Measurements from ENCODE around the gene COL17A1. TPM values are rescaled to one million over a fixed set of nuclear protein-coding genes. Genes with fewer than 3 reads are reported as not detected.

Gene COL17A1
- total and polyA plus RNA-seq, 8 donors, result 0.45 to 53.3 (median 4.5) TPM

DNA sequence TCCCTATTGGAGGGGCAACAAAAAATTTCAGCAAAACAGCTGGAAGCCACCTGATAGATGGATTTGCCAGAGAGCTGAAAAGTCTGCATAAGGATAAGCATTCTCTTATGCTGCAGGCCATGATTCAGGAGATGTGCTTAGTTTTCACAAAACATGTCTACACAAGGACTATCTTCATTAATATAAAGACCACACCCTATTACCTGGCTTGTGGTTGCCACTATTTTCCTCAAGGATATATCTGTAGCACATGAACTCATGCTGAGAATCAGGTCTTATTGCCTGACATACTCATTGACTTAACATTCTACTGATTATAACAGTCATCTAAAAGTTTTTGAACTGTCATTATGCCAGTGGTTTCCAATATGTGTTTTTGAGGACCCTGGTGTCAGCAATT is 7.1 kb upstream of the COL17A1 start:
- intact Hi-C loops (cut with DNase I; ENCODE audit: low total_unique reads), result no loop called here
- H3K4me3 ChIP-seq, result no peak overlapping the region
- H3K36me3 ChIP-seq, result no peaks in the 10 kb centered on the region
- no peak for DNase-seq
- TF ChIP-seq EP300 (IDR thresholded peaks at IDR 0.05) (no peak), POLR2AphosphoS5 (IDR thresholded peaks at IDR 0.05) (no peak)
- H3K27ac ChIP-seq, result no peak overlapping the region
- no peaks in the 10 kb centered on the region for H3K4me1 ChIP-seq
- H3K9me3 ChIP-seq, result peaks cover 0 to 9% (median 0%) of the 10 kb centered on the region in 4 donors
- H3K27me3 ChIP-seq, result no peaks in the 10 kb centered on the region

DNA sequence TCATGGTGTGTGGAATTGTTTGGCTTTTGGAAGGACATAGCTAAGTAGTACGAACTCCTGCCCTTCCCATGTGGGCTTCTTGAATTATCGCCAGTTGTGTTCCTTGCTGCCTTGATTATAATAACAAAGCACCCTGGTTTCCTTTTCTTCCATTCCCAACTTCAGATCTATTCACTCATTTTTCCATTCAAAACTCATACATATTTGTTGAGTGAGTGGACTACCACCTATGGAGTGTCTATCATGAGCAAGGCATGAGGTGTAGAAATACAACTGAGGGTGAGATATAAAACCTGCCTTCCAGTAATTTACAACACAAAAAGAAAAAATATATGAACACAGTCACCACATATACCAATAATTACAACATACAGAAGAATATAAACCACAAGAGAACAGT is 4.9 kb upstream of the COL17A1 start:
- intact Hi-C loops (cut with DNase I; ENCODE audit: low total_unique reads), result no loop called here
- Histone ChIP-seq H3K36me3 (no peaks in the 10 kb centered on the region), H3K27ac (no peak overlapping the region), H3K4me1 (no peaks in the 10 kb centered on the region), H3K27me3 (no peaks in the 10 kb centered on the region), H3K9me3 (no peaks in the 10 kb centered on the region), H3K4me3 (no peak overlapping the region)
- DNase-seq, result no peak
- WGBS, 5 donors, result 63 to 79% (median 68%) methylated on average over 2 of the region's 2 CpGs
- no peak for TF ChIP-seq POLR2AphosphoS5 (IDR thresholded peaks at IDR 0.05)
- TF ChIP-seq POLR2A (IDR thresholded peaks at IDR 0.05), result no peak
- TF ChIP-seq, protein P1, sequence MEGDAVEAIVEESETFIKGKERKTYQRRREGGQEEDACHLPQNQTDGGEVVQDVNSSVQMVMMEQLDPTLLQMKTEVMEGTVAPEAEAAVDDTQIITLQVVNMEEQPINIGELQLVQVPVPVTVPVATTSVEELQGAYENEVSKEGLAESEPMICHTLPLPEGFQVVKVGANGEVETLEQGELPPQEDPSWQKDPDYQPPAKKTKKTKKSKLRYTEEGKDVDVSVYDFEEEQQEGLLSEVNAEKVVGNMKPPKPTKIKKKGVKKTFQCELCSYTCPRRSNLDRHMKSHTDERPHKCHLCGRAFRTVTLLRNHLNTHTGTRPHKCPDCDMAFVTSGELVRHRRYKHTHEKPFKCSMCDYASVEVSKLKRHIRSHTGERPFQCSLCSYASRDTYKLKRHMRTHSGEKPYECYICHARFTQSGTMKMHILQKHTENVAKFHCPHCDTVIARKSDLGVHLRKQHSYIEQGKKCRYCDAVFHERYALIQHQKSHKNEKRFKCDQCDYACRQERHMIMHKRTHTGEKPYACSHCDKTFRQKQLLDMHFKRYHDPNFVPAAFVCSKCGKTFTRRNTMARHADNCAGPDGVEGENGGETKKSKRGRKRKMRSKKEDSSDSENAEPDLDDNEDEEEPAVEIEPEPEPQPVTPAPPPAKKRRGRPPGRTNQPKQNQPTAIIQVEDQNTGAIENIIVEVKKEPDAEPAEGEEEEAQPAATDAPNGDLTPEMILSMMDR (IDR thresholded peaks at IDR 0.05), result no peak
- no peak for TF ChIP-seq EP300 (IDR thresholded peaks at IDR 0.05)

DNA sequence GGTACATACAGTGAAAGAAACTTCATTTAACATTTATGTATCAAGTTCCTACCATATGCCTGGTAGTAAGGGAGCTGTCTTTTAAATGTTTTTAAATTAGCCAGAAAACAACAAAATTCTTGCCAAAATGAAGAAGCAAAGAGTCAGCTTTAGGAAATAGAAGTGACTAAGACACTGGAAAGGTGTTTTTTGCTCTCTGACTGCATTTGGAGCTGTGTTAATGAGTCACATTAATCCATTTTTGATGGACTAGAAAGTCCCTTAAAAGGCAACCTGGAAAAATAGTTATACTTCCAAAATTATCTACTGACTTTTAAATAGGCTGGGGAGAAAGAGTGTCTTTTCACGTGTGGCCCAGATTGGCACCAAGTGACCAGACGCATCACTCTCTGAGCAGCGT is 3.9 kb upstream of the COL17A1 start:
- H3K9me3 ChIP-seq, result no peaks in the 10 kb centered on the region
- intact Hi-C loops (cut with DNase I; ENCODE audit: low total_unique reads), result no loop called here
- TF ChIP-seq EP300 (IDR thresholded peaks at IDR 0.05) (no peak), POLR2A (IDR thresholded peaks at IDR 0.05) (no peak), POLR2AphosphoS5 (IDR thresholded peaks at IDR 0.05) (no peak)
- TF ChIP-seq, protein P1 (IDR thresholded peaks at IDR 0.05), result no peak
- H3K4me1 ChIP-seq, result no peaks in the 10 kb centered on the region
- no peaks in the 10 kb centered on the region for H3K27me3 ChIP-seq
- no peak overlapping the region for H3K27ac ChIP-seq
- H3K36me3 ChIP-seq, result no peaks in the 10 kb centered on the region
- DNase-seq, result no peak
- H3K4me3 ChIP-seq, result no peak overlapping the region
- 74 to 87% (median 81%) methylated on average over 3 of the region's 3 CpGs for WGBS, 5 donors

DNA sequence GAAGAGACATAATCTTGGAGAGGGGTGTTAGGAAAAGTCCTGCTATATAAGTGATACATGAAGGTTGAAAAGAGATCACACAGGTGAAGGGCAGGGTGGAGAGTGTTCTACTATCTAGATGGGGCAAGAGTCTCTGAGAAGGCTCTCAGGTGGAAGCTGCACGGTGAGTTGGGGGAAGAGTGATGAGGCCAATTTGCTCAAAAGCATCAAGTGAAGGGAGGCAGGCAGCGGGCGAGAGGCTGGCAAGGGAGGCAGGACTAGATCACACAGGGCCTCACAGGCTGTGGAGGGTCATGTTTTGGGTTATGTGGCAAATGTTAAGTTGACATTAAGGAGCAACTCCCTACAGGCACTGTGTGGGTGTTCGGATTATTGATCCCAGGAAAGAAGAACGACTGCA is 2.6 kb upstream of the COL17A1 start:
- Histone ChIP-seq H3K4me1 (no peaks in the 10 kb centered on the region), H3K27me3 (no peaks in the 10 kb centered on the region), H3K36me3 (no peaks in the 10 kb centered on the region), H3K27ac (no peak overlapping the region), H3K4me3 (no peak overlapping the region), H3K9me3 (no peaks in the 10 kb centered on the region)
- DNase-seq, result no peak
- WGBS, 5 donors, result 88 to 93% (median 91%) methylated on average over 5 of the region's 5 CpGs
- intact Hi-C loops (cut with DNase I; ENCODE audit: low total_unique reads), result no loop called here
- TF ChIP-seq EP300 (IDR thresholded peaks at IDR 0.05), result no peak
- TF ChIP-seq, protein P1 (IDR thresholded peaks at IDR 0.05), result no peak
- no peak for TF ChIP-seq POLR2A (IDR thresholded peaks at IDR 0.05)
- TF ChIP-seq POLR2AphosphoS5 (IDR thresholded peaks at IDR 0.05), result no peak

DNA sequence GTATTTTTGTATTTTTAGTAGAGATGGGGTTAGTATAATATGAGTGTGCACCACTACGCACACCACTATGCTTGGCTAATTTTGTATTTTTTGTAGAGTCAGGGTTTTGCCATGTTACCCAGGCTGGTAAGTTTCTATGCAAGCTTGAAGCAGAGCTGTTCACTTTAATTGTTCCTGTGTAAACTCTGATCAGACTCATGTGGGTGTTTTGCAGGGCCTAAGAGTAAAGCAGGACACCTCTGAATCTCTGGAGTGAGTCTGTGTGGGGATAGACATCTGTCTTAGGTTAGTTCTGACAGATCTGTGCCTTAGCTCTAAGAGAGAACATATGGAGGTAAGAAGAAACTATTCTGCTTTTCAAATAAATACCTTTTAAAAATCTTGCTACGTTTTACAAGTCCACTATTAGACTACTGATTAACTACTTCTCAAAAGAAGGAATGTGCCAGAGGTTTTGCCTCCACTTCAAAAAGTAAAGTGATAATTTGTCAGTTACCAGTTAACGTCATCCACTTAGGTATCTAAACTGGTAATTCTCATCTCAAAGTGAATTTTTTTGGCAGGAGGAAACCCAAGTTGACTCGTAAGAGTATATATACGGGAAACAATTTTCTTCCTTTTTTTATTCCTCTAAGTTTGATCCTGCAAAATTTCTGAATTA is 1.1 kb downstream of the COL17A1 start:
- H3K27ac ChIP-seq, result no peak overlapping the region
- DNase-seq, result no peak
- WGBS, 5 donors, result 62 to 73% (median 69%) methylated on average over 5 of the region's 5 CpGs
- intact Hi-C loops (cut with DNase I; ENCODE audit: low total_unique reads), result no loop called here
- H3K4me3 ChIP-seq, result no peak overlapping the region
- no peaks in the 10 kb centered on the region for H3K36me3 ChIP-seq
- H3K9me3 ChIP-seq, result no peaks in the 10 kb centered on the region
- TF ChIP-seq, protein P1 (IDR thresholded peaks at IDR 0.05), result no peak
- TF ChIP-seq POLR2A (IDR thresholded peaks at IDR 0.05) (no peak), EP300 (IDR thresholded peaks at IDR 0.05) (no peak), POLR2AphosphoS5 (IDR thresholded peaks at IDR 0.05) (no peak)
- no peaks in the 10 kb centered on the region for H3K4me1 ChIP-seq
- H3K27me3 ChIP-seq, result no peaks in the 10 kb centered on the region

Measured in stomach (tissue), 9 donors.